ENCODE measurements around the gene MYO7A.

GRCh38 chr11:77107950-77108349, 20.1 kb upstream of the MYO7A start:
- no peak for TF ChIP-seq CTCF (IDR thresholded peaks at IDR 0.05)
- no peak for TF ChIP-seq POLR2A (IDR thresholded peaks at IDR 0.05)

All from ovary (tissue), 3 donors.